Parathyroid adenoma (tissue), 2 donors: ENCODE results near the gene GPR42.

Source experiments
- H2AFZ ChIP-seq: fragments of 300-600 bp; sonication (generic); one replicate; pipeline ENCODE4 v1.7.0; 2017; ENCODE audit warnings: antibody characterized with exemption, mild to moderate bottlenecking
- H3K27ac ChIP-seq: fragments of 300-600 bp; sonication (generic); one replicate; pipeline ENCODE4 v1.7.0; 2017
- H3K27me3 ChIP-seq: fragments of 300-600 bp; sonication (generic); one replicate; pipeline ENCODE4 v1.7.0; 2017; ENCODE audit warnings: low read length; ENCODE audit not compliant: control insufficient read depth, insufficient read depth
- H3K36me3 ChIP-seq: fragments of 300-600 bp; sonication (generic); one replicate; pipeline ENCODE4 v1.7.0; 2017; ENCODE audit warnings: low read length; ENCODE audit not compliant: control insufficient read depth, insufficient read depth
- H3K4me1 ChIP-seq: fragments of 300-600 bp; sonication (generic); one replicate; pipeline ENCODE4 v1.7.0; 2017; ENCODE audit warnings: control low read depth
- H3K4me2 ChIP-seq: fragments of 300-600 bp; sonication (generic); one replicate; pipeline ENCODE4 v1.7.0; 2017; ENCODE audit warnings: low read length
- H3K4me3 ChIP-seq: fragments of 300-600 bp; sonication (generic); one replicate; pipeline ENCODE4 v1.7.0; 2017; ENCODE audit warnings: low read depth, low read length
- H3K79me2 ChIP-seq: fragments of 300-600 bp; sonication (generic); one replicate; pipeline ENCODE4 v1.7.0; 2017; ENCODE audit warnings: control low read depth
- H3K9ac ChIP-seq: fragments of 300-600 bp; sonication (generic); one replicate; pipeline ENCODE4 v1.7.0; 2017; ENCODE audit warnings: mild to moderate bottlenecking
- H3K9me3 ChIP-seq: fragments of 300-600 bp; sonication (generic); one replicate; pipeline ENCODE4 v1.7.0; 2017; ENCODE audit warnings: low read length; ENCODE audit not compliant: control insufficient read depth
- TF ChIP-seq, protein P1 (sequence below): fragments of 300-600 bp; sonication (generic); IDR thresholded peaks from one replicate; pipeline ENCODE4 v1.7.0; 2017; ENCODE audit warnings: antibody characterized with exemption, mild to moderate bottlenecking
- donor health status: primary hyperparathyroidism.

The GPR42 gene

GRCh38 chr19:35407619-35408018 is 36.8 kb downstream of the GPR42 start:
- Histone ChIP-seq H2AFZ (no peak overlapping the region), H3K27me3 (no peaks in the 10 kb centered on the region), H3K9ac (no peak overlapping the region), H3K4me3 (no peak overlapping the region), H3K4me1 (peaks cover 24% of the 10 kb centered on the region), H3K4me2 (no peak overlapping the region), H3K27ac (no peak overlapping the region), H3K79me2 (no peaks in the 10 kb centered on the region), H3K9me3 (no peaks in the 10 kb centered on the region), H3K36me3 (no peaks in the 10 kb centered on the region)
- TF ChIP-seq, protein P1, sequence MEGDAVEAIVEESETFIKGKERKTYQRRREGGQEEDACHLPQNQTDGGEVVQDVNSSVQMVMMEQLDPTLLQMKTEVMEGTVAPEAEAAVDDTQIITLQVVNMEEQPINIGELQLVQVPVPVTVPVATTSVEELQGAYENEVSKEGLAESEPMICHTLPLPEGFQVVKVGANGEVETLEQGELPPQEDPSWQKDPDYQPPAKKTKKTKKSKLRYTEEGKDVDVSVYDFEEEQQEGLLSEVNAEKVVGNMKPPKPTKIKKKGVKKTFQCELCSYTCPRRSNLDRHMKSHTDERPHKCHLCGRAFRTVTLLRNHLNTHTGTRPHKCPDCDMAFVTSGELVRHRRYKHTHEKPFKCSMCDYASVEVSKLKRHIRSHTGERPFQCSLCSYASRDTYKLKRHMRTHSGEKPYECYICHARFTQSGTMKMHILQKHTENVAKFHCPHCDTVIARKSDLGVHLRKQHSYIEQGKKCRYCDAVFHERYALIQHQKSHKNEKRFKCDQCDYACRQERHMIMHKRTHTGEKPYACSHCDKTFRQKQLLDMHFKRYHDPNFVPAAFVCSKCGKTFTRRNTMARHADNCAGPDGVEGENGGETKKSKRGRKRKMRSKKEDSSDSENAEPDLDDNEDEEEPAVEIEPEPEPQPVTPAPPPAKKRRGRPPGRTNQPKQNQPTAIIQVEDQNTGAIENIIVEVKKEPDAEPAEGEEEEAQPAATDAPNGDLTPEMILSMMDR: no peak

- TF ChIP-seq, protein P1: no peak
- no peaks in the 10 kb centered on the region for H3K27me3 ChIP-seq
- H3K4me1 ChIP-seq: peaks cover 23% of the 10 kb centered on the region
- H3K4me3 ChIP-seq: no peak overlapping the region
- no peak overlapping the region for H3K4me2 ChIP-seq
- no peaks in the 10 kb centered on the region for H3K9me3 ChIP-seq
- H2AFZ ChIP-seq: no peak overlapping the region
- no peaks in the 10 kb centered on the region for H3K36me3 ChIP-seq
- H3K27ac ChIP-seq: peak overlapping the region; percentile 8
- no peaks in the 10 kb centered on the region for H3K79me2 ChIP-seq
- no peak overlapping the region for H3K9ac ChIP-seq
These were observed 37.7 kb downstream of the GPR42 start for GRCh38 chr19:35408284-35409171.

DNA sequence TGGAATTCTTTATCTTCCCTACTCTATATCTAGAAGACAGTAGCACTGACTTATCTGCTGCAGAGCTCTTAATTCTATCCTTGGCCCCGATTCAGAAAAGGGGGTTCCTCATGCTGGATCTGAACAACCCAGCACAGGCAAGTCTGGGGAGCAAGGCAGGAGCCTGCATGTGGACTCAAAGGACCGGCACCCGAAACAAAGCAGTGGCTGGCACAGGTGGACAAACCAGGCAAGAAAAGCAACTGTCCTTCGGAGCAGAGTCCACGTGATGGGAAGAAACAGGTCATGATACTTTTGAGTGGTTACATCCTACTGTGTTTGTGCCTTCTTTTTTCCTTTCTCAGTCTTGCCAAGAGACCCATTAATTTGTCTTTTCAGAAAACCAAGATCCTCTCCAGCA is 38.3 kb downstream of the GPR42 start:
- H3K4me1 ChIP-seq: peaks cover 16% of the 10 kb centered on the region

GRCh38 chr19:35410487-35410886 is 39.6 kb downstream of the GPR42 start:
- Histone ChIP-seq H3K4me2 (no peak overlapping the region), H3K27ac (no peak overlapping the region), H3K27me3 (no peaks in the 10 kb centered on the region), H3K4me3 (no peak overlapping the region), H3K79me2 (no peaks in the 10 kb centered on the region), H3K4me1 (peaks cover 11% of the 10 kb centered on the region), H2AFZ (no peak overlapping the region), H3K9ac (no peak overlapping the region), H3K36me3 (no peaks in the 10 kb centered on the region), H3K9me3 (no peaks in the 10 kb centered on the region)
- TF ChIP-seq, protein P1: no peak

More for the DNA sequence above, 38.3 kb downstream of the GPR42 start:
- TF ChIP-seq, protein P1: no peak
- Histone ChIP-seq H3K27ac (peak overlapping the region; percentile 8), H3K36me3 (no peaks in the 10 kb centered on the region), H3K9ac (no peak overlapping the region), H3K9me3 (no peaks in the 10 kb centered on the region), H3K27me3 (no peaks in the 10 kb centered on the region), H3K4me2 (no peak overlapping the region), H2AFZ (peak overlapping the region; percentile 40), H3K4me3 (no peak overlapping the region), H3K79me2 (no peaks in the 10 kb centered on the region)

DNA sequence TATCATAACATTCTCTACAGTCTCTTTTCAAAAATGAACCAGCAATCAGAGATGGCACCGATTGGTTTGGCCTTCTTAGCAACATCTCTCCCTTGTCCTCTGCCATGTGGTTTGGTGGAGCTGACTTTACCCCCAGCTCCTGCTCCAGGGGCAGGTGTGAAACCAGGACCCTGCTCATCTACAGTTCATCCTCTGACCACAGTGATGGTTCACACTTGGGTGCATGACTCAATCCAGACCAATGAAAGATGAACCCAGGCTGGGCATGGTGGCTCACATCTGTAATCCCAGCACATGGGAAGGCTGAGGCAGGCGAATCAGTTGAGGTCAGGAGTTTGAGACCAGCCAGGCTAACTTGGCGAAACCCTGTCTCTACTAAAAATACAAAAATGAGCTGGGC is 43.6 kb downstream of the GPR42 start:
- no peak overlapping the region for H3K27ac ChIP-seq
- H3K79me2 ChIP-seq: no peaks in the 10 kb centered on the region
- H3K4me3 ChIP-seq: no peak overlapping the region
- TF ChIP-seq, protein P1: no peak
- H2AFZ ChIP-seq: no peak overlapping the region
- no peak overlapping the region for H3K4me2 ChIP-seq
- H3K9ac ChIP-seq: no peak overlapping the region
- no peaks in the 10 kb centered on the region for H3K9me3 ChIP-seq
- peaks cover 10% of the 10 kb centered on the region for H3K4me1 ChIP-seq
- H3K27me3 ChIP-seq: no peaks in the 10 kb centered on the region
- no peaks in the 10 kb centered on the region for H3K36me3 ChIP-seq
